Stimulated activated CD8-positive, alpha-beta memory T cell treated with anti-CD3 and anti-CD28 coated beads, Interleukin-15, amount 100 ng/mL, for 4 hours (primary cell): ENCODE measurements around the gene LRMDA.

Experiments
- DNase-seq, 2 donors: peaks; one replicate each; pipeline ENCODE4 v3.0.0-alpha.2; 2020; ENCODE audit warnings: low read depth in 2 of 2

The LRMDA gene

DNA sequence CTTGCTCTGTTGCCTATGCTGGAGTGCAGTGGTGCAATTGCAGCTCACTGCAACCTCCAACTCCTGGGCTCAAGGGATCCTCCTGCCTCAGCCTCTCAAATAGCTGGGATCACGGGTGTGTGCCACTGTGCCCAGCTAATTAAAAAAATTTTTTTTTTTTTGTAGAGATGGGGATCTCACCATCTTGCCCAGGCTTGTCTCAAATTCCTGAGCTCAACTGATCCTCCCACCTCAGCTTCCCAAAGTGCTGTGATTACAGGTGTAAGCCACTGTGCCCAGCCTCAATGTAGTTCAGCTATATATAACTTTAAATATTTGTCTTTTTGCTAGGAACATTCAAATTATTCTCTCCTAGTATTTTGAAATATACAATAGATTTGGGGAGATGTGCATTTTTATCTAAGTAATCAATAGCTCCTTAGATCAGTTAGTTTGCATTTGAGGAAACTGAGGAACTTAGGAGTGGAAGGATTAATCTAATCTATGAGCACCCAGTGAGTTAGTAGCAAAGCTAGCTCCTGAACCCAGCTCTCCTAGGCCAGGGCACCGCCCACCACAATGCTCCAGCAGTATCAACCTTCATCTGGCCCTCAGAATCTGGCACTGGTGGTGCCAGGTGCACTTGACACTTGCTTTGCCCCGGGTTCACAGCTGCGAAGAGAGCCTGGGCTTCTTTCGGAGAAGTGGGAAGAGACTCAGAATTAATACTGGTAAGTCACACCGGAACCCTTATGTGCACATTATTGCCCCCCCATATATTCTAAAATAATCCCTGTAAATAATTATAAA is 5.9 kb upstream of the LRMDA start:
- no peak for DNase-seq

DNA sequence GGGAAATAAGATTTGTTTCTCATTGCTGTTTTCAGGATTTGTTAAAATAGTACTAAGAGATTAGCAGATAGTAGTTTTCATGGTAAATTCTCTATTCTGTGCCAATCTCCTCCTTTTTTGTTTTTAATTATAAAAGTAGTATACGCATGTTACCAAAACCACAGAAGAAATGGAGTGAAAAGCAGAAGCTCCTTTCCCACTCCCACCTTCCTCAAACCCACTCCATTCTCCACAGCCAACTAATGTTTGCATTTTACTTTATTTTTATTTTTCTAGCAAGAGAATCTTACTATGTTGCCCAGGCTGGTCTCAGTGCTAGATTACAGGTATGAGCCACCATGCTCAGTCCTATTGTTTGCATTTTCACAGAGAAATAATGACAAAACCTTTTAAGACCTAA is 4.5 kb upstream of the LRMDA start:
- no peak for DNase-seq

DNA sequence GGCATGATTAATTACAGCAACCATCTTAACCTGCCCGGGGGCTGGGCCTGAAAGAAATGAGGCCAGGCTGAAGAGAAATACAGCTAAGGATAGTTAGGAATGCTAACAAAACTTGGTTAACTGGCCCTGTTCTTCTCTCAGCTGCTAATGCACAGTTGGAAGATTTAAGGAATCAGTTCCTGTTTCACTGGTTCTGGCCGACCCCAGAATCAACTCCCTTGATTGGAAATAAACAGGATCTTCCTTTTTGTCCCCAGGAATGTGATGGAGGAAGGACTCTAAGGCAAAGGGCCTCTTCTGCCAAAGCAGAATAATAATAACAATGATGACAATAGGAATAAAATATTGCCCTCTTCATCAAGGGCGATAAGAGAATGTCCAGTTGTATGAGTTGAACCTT is 3.5 kb upstream of the LRMDA start:
- DNase-seq: no peak

GRCh38 chr10:75428434-75429158 is 2.8 kb upstream of the LRMDA start:
- no peak for DNase-seq

GRCh38 chr10:75429159-75429827 is 2.1 kb upstream of the LRMDA start:
- no peak for DNase-seq

- DNase-seq: no peak
Measured at GRCh38 chr10:75430000-75430763, 1.2 kb upstream of the LRMDA start.

DNA sequence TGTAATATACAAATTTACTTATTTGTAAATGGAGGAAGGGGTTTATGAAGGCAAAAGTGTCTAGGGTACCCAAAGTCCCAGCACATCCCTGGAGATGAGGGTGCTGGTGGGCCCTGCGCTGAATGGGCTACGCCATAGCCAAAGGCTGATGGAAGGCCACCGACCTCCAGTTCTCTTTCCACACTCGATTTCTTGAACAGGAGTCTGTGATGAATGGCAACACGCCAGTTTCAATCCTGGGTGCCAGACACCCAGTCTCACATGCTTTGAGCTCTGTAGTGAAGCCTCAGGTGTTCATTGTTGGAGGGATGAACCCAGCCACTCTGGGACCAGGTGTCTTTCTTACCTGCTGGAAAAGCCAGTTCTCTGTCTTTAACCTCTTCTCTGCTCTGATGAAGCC is 752 bp downstream of the LRMDA start:
- DNase-seq: no peak

DNA sequence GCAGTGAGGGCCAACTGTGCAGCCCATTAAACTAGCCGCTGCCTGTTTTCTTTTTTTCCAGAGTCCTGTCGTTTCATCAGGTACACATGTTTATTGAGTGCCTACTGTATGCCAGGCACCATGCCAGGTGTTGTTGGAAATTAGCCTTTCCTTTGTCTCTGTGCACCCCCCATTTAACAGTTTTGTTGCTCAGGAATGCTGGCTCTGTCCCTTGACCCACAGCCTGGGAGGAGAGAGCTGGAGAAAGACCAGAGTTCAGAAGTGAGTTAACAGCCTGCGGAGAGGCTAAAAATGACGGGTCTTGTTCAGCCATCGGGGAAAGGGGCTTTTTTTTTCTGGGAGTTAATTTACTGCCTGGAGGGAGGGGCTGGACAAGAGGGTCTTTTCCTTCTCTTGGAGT is 1.3 kb downstream of the LRMDA start:
- DNase-seq: no peak

DNA sequence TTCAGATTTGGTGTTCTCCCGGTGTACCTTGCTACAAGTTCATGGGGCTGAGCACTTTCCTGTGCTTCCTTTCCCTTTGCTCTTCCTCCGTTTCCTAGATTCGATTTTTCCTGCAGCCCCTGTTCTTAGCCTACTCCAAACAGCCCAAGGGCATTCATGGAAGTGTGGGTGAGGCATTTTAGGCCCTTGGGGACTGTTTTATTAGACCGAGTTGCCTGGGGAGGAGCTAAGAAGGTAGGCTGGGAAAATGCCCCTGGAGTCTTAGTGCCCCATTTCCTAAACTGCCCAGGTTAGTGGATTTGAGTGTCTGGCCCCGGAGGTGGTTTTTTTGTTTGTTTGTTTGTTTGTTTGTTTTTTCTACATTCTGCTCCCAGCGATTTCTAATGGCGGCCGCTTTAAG is 1.8 kb downstream of the LRMDA start:
- no peak for DNase-seq

DNA sequence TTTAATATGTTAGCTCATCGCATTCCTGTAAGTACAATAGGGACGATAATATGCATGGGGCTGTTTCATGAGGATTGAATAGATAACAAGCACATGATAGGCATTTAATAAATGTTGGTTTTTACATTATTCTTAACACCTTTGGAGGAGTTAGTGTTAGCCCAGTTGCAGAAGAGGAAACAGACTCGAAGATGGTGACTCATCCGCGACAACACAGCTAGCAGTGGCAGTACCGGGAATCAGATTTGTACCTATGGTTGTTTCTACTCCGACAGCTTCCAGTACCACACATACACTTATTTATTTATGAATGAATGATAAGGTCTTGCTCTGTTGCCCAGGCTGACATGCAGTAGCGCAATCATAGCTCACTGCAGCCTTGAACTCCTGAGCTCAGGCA is 2.9 kb downstream of the LRMDA start:
- DNase-seq: no peak

DNA sequence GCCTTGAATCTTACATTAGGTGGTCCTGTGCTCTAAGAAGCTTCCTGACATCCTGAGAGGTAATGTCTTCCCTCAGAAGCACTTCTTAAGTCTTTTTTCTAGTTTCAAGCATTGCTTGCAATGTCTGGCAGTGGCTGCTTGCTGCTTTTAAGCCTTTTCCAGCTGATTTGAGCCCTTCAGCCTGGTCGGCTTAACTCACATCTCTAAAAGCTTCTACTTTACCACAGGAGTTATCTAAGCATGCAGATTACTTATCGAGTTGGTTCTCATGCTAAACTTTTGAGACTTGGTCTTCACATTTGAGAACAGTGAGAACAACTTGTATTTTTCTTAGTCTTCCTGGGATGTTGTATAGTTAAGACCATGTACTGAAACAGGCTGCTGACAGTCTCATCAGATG is 3.9 kb downstream of the LRMDA start:
- DNase-seq: no peak

- no peak for DNase-seq
Measured at GRCh38 chr10:75436896-75437295, 5.5 kb downstream of the LRMDA start.

DNA sequence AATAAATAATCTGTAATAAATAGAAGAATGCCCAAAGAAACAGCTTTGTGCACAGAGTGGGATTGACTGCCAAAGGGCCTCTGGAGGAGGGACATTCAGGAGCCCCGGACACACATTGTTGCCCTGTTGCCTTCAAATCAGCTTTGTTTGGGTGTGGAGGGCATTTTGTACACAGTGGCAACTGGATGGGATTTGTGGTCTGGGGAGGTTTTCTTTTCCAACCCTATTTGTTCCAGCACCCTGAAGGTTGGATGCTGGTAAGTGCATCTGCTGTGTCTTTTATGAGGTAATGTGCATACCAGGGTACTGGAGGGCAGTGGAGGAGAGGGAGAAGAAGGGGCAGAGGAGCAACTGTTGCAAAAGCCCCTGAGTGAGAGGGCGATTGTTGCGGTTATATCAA is 6.3 kb downstream of the LRMDA start:
- no peak for DNase-seq

DNA sequence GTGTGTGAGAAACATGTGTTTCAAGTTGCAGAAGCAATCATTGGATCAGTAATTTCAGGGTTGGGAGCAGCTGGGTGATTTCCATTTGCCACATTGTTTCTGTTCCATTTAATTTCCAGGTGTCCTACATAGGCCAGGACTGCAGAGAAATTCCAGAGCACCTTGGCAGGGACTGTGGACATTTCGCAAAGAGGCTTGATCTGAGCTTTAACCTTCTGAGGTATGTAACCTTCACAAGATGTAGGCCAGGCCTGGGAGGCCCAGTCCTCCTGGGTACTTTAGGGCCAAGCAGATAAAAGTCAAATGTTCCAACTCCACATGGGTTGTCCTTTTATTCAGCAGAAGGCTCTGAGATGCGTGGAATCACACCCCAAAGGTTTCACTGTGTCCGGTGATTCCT is 6.9 kb downstream of the LRMDA start:
- no peak for DNase-seq

GRCh38 chr10:75439811-75440210 is 8.4 kb downstream of the LRMDA start:
- DNase-seq: no peak

GRCh38 chr10:75440271-75440793 is 8.9 kb downstream of the LRMDA start:
- no peak for DNase-seq

DNA sequence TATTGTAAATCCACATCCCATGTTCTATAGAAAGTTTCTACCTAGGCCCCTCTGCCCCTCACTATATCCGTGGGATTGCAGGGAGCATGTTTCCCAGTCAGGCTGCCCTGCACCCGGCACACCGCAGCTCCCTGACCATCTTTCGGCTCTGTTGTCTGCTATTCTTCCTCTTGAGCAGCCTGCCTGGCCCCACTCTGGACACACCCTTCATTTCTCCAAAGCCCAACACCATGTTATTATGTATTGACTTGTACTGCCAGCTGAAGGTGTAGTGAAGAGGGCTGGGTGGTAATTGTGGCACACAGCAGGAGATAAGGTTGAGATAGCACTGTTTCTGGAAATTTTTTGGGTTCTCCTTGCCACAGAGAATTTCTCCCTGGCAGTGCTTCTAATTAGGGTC is 9.8 kb downstream of the LRMDA start:
- DNase-seq: no peak

DNA sequence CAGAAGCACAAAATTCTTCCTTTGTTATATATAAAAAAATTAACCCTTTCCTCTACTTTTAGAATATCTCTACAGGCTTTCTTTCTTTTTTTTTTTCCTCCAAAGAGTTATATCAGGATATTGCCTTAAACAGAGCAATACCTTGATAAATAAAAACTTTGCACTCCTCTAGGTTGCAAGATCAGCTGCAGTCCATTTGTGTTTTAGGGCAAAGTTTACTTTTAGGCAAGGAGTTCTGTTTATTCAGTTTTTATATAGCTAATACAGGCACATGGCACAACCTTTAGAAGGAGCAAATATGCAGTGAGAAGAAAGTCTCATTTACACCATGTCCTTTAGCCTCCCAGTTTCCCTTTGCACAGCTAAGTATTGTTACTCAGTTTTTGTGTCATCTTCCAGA is 10.3 kb downstream of the LRMDA start:
- no peak for DNase-seq

- DNase-seq: no peak
Measured at GRCh38 chr10:75443362-75443761, 11.9 kb downstream of the LRMDA start.

- DNase-seq: no peak
Measured at GRCh38 chr10:75444781-75445386, 13.5 kb downstream of the LRMDA start.

DNA sequence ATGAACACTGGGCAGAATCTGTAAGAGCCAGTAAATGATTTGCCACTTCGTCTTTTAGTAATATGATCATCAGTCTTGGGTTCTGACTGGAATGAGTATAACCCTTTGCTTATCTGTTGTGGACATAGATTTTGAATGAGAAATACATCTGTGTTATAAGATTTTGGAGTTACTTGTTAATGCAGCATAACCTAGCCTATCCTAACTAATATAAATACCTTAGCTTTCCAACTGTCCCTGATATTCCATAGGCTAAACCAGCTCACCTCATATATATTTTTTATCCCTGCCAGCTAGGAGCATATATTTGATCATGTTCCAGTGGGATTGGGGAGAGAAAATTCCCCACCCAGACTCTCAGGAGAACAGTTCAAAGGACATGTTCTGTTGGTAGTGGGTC is 15.1 kb downstream of the LRMDA start:
- no peak for DNase-seq

- DNase-seq: no peak
Measured at GRCh38 chr10:75448166-75448565, 16.7 kb downstream of the LRMDA start.
